Epithelial cell of proximal tubule (primary cell): ENCODE results near the gene PTPN7. TPM values are rescaled to one million over a fixed set of nuclear protein-coding genes. Genes with fewer than 3 reads are reported as not detected.

Experiments used
- DNase-seq: peaks from one replicate; pipeline ENCODE4 v3.0.0-alpha.2; 2011; ENCODE audit warnings: low read depth
- H3K4me3 ChIP-seq: 2 replicates; pipeline ENCODE4 v1.5.1; 2011; ENCODE audit warnings: low read depth, mild to moderate bottlenecking, low read length
- CTCF ChIP-seq: conservative IDR thresholded peaks from 2 replicates; pipeline ENCODE4 v1.5.1; 2012; ENCODE audit warnings: low read depth, mild to moderate bottlenecking, low read length
- total RNA-seq: library from RNA; depleted of rRNA; stranded (reverse); fragments of >200 nt; gene quantifications from 2 replicates; pipeline ENCODE4 v1.2.3, GENCODE V29; 2015

PTPN7 gene
- 0.06 TPM in 1 of 2 replicates, not detected in the other for total RNA-seq

GRCh38 chr1:202160377-202160940, at the start of gene PTPN7:
Gene PTPN7, minus strand, starts transcription at chr1:202160602. Its CDS starts 1,200 bp downstream, at chr1:202159402.
- no peak for TF ChIP-seq CTCF
- no peak within 1 kb of the TSS for H3K4me3 ChIP-seq
- DNase-seq: no peak

GRCh38 chr1:202208351-202208857, 48.0 kb upstream of the PTPN7 start:
- H3K4me3 ChIP-seq: no peak overlapping the region
- DNase-seq: no peak
- TF ChIP-seq CTCF: no peak

- peak; percentile 15 for TF ChIP-seq CTCF
- no peak for DNase-seq
- no peak overlapping the region for H3K4me3 ChIP-seq
These were observed 46.9 kb upstream of the PTPN7 start for GRCh38 chr1:202207292-202207691.

GRCh38 chr1:202205523-202206190, 45.3 kb upstream of the PTPN7 start:
- DNase-seq: no peak
- H3K4me3 ChIP-seq: no peak overlapping the region
- peak; percentile 65 for TF ChIP-seq CTCF

GRCh38 chr1:202204065-202204464, 43.7 kb upstream of the PTPN7 start:
- no peak for TF ChIP-seq CTCF
- no peak for DNase-seq
- H3K4me3 ChIP-seq: no peak overlapping the region

GRCh38 chr1:202203238-202204039, 43.0 kb upstream of the PTPN7 start:
- no peak for DNase-seq
- no peak overlapping the region for H3K4me3 ChIP-seq
- TF ChIP-seq CTCF: no peak
